Measurements from ENCODE around the gene VWA2. TPM values are rescaled to one million over a fixed set of nuclear protein-coding genes. Genes with fewer than 3 reads are reported as not detected.

The VWA2 gene
- total RNA-seq, 1 experiment from 2014 or later, result 1.6 TPM

GRCh38 chr10:114335614-114336013, 96.6 kb downstream of the VWA2 start:
- no peak overlapping the region for H3K23ac ChIP-seq (ENCODE audit: insufficient read length, low read depth, low read length)
- no peak for TF ChIP-seq CTCF (conservative IDR thresholded peaks at IDR 0.05)
- no peak overlapping the region for H2AK5ac ChIP-seq (ENCODE audit: insufficient read length, low read length)
- H3K4me1 Mint-ChIP-seq, result peaks cover 26 to 28% of the 10 kb centered on the region in 2 experiments
- no peak overlapping the region for H2BK12ac ChIP-seq (ENCODE audit: insufficient read length, low read depth, low read length)
- no peak overlapping the region for H3K4me2 ChIP-seq (ENCODE audit: insufficient read depth, insufficient read length, low read length)
- no peak overlapping the region for H3K18ac ChIP-seq (ENCODE audit: insufficient read length, low read depth, low read length)
- no peak overlapping the region for H2BK5ac ChIP-seq (ENCODE audit: insufficient read length, low read length)
- no peak overlapping the region for H2BK120ac ChIP-seq (ENCODE audit: low read depth, low read length, poor library complexity, severe bottlenecking)
- H3K56ac ChIP-seq (ENCODE audit: insufficient read length, low read depth, low read length), result no peak overlapping the region
- H2BK20ac ChIP-seq (ENCODE audit: low read depth, low read length, poor library complexity, severe bottlenecking), result no peak overlapping the region
- no peak overlapping the region for H4K91ac ChIP-seq (ENCODE audit: insufficient read length, low read depth, low read length)
- no peak overlapping the region for H3K9ac ChIP-seq (ENCODE audit: extremely low read depth, insufficient read length, low read length)
- no peak overlapping the region for H2BK15ac ChIP-seq (ENCODE audit: low read depth, low read length)
- no CpG with 5 or more reads among the region's 3 CpGs for WGBS (ENCODE audit: extremely low coverage, insufficient read length, low lambda C conversion rate)
- no peaks in the 10 kb centered on the region for H3K9me3 ChIP-seq (ENCODE audit: control insufficient read depth, low read depth, low read length)
- no peaks in the 10 kb centered on the region; a peak in 2 of 5 replicates for H3K9me3 Mint-ChIP-seq
- H3K4me1 ChIP-seq (ENCODE audit: insufficient read depth, low read length), result peaks cover 5% of the 10 kb centered on the region
- H4K8ac ChIP-seq (replicated peaks; ENCODE audit: insufficient read length, low read depth, low read length), result no peak overlapping the region
- no peaks in the 10 kb centered on the region for H3K27me3 ChIP-seq (ENCODE audit: insufficient read depth, low read length)
- H3K79me2 ChIP-seq (ENCODE audit: insufficient read depth, low read length), result no peaks in the 10 kb centered on the region
- H3T11ph ChIP-seq (ENCODE audit: low read length), result no peak overlapping the region
- H3K23me2 ChIP-seq (ENCODE audit: insufficient read length, low read depth, low read length, poor library complexity, severe bottlenecking), result no peaks in the 10 kb centered on the region
- H3K4ac ChIP-seq (ENCODE audit: low read depth, low read length), result no peak overlapping the region
- H3K27ac ChIP-seq (ENCODE audit: insufficient read length, low read depth, low read length), result no peak overlapping the region
- H3K4me3 Mint-ChIP-seq, result no peak overlapping the region
- H2AFZ ChIP-seq (ENCODE audit: low read length), result no peak overlapping the region
- no peak overlapping the region for H4K5ac ChIP-seq (ENCODE audit: insufficient read length, low read depth, low read length)
- no peak overlapping the region for H3K27ac Mint-ChIP-seq
- H3K14ac ChIP-seq (ENCODE audit: insufficient read depth, low read length), result no peak overlapping the region
- H3K79me1 ChIP-seq (ENCODE audit: insufficient read depth, low read depth, low read length, poor library complexity, severe bottlenecking), result no peaks in the 10 kb centered on the region
- no peak for DNase-seq
- H3K27me3 Mint-ChIP-seq (ENCODE audit: low read depth), result peaks cover 66% of the 10 kb centered on the region
- H4K20me1 ChIP-seq (ENCODE audit: control insufficient read depth, insufficient read depth, insufficient read length), result no peaks in the 10 kb centered on the region
- H3K36me3 Mint-ChIP-seq (ENCODE audit: insufficient read depth in 1 of 3, low read depth in 3 of 3), result no peaks in the 10 kb centered on the region
